Inferior parietal cortex (tissue), 1 donor: ENCODE data around the gene RAB3C.

ENCODE experiments used
- DNase-seq: peaks from one replicate; pipeline ENCODE4 v3.0.0-alpha.2; 2016; ENCODE audit errors: extremely low spot score

RAB3C gene

GRCh38 chr5:58773744-58774441 lies 191.0 kb downstream of the RAB3C start:
- peak; percentile 66 for DNase-seq

- no peak for DNase-seq
Measured at GRCh38 chr5:58774937-58775336, 192.1 kb downstream of the RAB3C start.

DNA sequence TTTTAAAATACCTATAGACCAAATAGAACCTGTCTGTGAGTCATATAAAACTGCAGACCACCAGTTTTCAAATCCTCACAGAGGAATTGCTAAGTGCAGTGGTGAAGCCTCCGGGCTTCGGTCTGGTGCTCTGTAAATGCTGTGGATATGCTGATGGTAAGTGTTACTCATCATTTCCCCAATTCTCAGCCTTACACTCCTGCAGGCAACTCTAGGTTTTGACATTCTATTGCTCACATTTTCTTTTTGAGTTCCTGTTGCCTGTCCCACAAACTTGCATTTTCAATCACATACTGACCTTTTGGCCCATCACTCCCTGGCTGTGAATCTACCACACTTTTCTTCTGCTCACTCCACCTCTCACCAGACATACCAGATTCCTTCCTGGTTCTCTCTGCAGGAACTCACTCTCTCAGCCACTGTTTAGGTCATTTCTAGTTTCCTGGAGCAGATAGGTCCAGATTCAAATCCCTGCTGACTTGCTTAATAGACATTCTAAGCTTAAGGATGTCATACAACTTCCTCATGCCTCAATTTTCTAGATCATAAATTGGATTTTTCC lies 192.9 kb downstream of the RAB3C start:
- DNase-seq = no peak

- no peak for DNase-seq
Measured at GRCh38 chr5:58776559-58776958, 193.7 kb downstream of the RAB3C start.

GRCh38 chr5:58778888-58779287 lies 196.0 kb downstream of the RAB3C start:
- no peak for DNase-seq

- no peak for DNase-seq
Measured at GRCh38 chr5:58786035-58786434, 203.2 kb downstream of the RAB3C start.

GRCh38 chr5:58786711-58787303 lies 203.9 kb downstream of the RAB3C start:
- DNase-seq = no peak

GRCh38 chr5:58787987-58788386 lies 205.1 kb downstream of the RAB3C start:
- no peak for DNase-seq

- DNase-seq = no peak
Measured at GRCh38 chr5:58793888-58794657, 211.2 kb downstream of the RAB3C start.

- no peak for DNase-seq
Measured at GRCh38 chr5:58794875-58795274, 212.0 kb downstream of the RAB3C start.

GRCh38 chr5:58795327-58795726 lies 212.5 kb downstream of the RAB3C start:
- DNase-seq = no peak

DNA sequence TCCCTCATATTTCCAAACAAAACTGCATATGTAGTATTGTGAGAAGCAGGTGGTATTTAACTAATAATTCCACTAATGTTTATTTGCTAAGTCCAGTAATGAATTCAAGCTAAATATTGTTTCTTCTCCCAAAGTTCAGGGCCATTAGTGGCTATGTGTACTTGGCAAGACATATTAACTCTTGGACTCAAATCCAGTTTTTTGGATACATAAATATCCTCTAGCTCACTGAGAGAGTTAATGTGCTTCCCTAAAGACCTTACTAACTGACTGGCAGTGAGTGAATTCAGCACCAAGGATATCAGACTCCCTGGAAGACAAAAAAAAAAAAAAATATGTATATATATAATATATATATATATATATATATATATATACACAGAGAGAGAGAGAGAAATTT lies 214.1 kb downstream of the RAB3C start:
- no peak for DNase-seq

- no peak for DNase-seq
Measured at GRCh38 chr5:58800356-58800755, 217.5 kb downstream of the RAB3C start.

DNA sequence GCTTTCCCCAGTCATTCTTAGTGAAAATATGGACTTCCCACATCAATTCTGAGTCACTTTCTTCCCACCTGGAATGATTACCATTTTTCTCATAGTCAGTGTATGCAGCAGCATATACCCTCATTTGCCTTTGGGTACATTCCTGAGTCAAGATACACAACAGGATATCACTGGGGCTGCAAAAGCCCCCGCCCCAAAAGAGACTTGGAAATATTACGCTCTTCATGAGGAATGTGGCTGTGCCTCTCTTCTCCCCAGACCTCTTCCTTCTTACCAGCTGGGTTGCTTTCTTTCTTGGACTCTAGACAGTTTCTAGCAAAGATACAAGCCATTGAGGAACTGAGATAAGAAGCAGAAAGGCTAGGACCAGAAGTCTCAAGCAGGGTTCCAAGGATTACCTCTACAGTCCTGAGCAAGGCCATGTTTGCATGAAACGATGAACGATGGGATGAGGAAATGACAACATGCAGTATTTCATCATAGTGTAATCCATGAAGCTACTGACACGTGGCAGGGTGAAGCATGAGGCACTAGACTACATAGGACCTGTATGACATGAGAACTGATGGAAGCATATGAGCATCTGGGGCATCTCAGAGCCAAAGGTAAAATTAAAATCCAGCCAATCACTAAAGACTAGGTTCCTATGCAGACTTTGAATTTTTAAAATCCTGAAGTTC lies 218.1 kb downstream of the RAB3C start:
- DNase-seq = no peak

DNA sequence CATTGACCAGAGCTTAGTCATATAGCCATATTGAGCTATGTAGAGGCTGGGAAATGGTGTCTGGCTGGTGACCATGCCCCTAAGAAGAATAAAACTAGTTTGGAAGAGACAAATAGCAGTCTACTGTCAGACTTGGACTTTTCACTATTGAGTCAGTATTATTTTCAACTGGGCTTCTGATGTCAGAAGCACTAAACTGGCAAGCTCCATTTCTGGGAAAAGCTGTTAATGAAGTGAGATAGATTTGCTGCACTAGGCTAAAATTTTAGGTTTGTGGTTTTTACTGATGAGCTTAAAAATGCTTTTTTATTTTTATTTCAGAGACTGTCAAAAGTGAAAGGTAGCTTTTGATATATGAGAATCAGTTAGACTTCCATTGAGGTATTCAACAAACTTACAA lies 220.2 kb downstream of the RAB3C start:
- no peak for DNase-seq

DNA sequence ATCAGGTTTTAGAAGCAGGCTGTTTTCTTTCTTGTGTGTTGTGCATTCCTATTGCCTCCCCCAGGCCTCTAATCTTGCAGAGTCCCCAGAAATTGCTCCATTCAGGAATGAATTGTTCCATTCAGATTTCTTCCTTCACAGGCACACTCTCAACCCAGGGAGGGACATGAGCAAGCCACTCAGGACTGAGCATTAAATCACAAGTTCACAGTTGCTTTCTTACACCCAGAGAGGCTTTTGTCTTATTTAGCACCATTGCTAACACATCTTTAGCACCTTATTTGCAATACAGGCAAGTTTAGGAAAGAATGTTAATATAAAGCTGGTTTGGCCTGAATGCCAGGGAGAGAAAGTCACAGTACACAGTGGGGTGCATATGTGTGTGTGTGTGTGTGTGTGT lies 221.4 kb downstream of the RAB3C start:
- DNase-seq = no peak

GRCh38 chr5:58810086-58810485 lies 227.2 kb downstream of the RAB3C start:
- DNase-seq = no peak

DNA sequence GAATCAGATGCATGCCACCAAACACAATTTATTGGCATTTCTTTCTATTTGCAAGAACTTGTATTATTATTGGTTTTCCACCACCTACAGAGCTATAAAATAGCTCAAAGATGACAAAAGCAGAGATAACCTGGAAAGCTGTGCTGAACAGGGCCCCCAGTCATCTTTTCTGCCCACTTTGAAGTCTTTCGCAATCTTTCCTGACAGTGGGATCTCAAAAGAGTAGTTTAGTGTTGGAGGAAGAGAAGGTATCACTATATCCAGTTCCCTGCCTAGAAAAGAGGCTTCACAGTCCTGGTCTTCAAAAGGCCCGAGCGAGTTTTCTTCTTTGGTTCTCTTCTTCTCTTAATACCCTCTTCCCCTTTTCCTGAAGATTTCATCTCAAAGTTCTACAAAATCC lies 231.0 kb downstream of the RAB3C start:
- DNase-seq = no peak

GRCh38 chr5:58816181-58816731 lies 233.4 kb downstream of the RAB3C start:
- no peak for DNase-seq

GRCh38 chr5:58818465-58818864 lies 235.6 kb downstream of the RAB3C start:
- DNase-seq = no peak

- no peak for DNase-seq
Measured at GRCh38 chr5:58825441-58825840, 242.6 kb downstream of the RAB3C start.

DNA sequence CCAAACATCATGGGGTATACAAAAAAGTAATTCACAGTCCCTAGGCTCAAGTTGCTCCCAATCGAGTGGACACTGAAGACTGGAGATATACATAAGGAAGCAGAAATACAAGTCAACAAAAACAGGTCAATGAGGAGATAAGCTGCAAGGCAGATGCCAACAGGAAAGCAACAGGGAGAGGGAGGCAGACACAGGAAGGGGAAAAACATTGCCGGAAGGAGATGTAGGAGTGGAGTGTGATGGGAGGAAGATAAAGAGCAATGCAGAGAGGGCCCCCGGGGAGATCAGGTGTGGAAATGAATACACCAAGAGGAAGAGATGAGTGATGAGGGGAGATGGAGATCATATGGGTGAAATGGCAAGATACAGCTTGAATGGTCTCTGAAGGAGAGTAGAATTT lies 243.0 kb downstream of the RAB3C start:
- no peak for DNase-seq
